ENCODE results near the gene NEK5. TPM values are rescaled to one million over a fixed set of nuclear protein-coding genes. Genes with fewer than 3 reads are reported as not detected.

Gene NEK5
- total and polyA plus RNA-seq, 2 of the 8 experiments (the other 6 are each of a cell fraction or from before 2014, with no cell fraction given): 0.12 to 0.35 TPM

- no peaks in the 10 kb centered on the region; a peak in 1 of 7 replicates for H3K4me1 ChIP-seq (replicated peaks in 1 of 4; ENCODE audit: control insufficient read depth in 3 of 4, insufficient read depth in 4 of 4, low read length in 3 of 4)
- TF ChIP-seq BACH1 (IDR thresholded peaks at IDR 0.05; ENCODE audit: low read length) (no peak), KDM5A (IDR thresholded peaks at IDR 0.05; ENCODE audit: low read length) (no peak), GABPA (IDR thresholded peaks at IDR 0.05; ENCODE audit: borderline replicate concordance, insufficient read depth, low read length) (no peak), JUND (IDR thresholded peaks at IDR 0.05; ENCODE audit: low read length) (no peak), POLR2A (IDR thresholded peaks at IDR 0.05; ENCODE audit: control extremely low read depth in 1 of 2, low read depth in 2 of 2, low read length in 2 of 2) (no peak), SIRT6 (IDR thresholded peaks at IDR 0.05; ENCODE audit: low read length) (no peak), SP4 (IDR thresholded peaks at IDR 0.05; ENCODE audit: low read length) (no peak), KDM1A (IDR thresholded peaks at IDR 0.05; ENCODE audit: borderline replicate concordance, low read length) (no peak), GTF2F1 (IDR thresholded peaks at IDR 0.05; ENCODE audit: borderline replicate concordance, low read depth, low read length) (no peak), SAP30 (IDR thresholded peaks at IDR 0.05; ENCODE audit: insufficient read depth, insufficient replicate concordance, low read length) (no peak), EP300 (IDR thresholded peaks at IDR 0.05; ENCODE audit: borderline replicate concordance in 1 of 2, low read depth in 2 of 2, low read length in 2 of 2) (no peak), ATF2 (IDR thresholded peaks at IDR 0.05; ENCODE audit: low read length) (no peak)
- TF ChIP-seq, protein P1, sequence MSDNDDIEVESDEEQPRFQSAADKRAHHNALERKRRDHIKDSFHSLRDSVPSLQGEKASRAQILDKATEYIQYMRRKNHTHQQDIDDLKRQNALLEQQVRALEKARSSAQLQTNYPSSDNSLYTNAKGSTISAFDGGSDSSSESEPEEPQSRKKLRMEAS (IDR thresholded peaks at IDR 0.05): no peak
Observed at GRCh38 chr13:52048516-52048915, 80.4 kb downstream of the NEK5 start.

More at GRCh38 chr13:52048516-52048915, 80.4 kb downstream of the NEK5 start:
- H3K23ac ChIP-seq (ENCODE audit: insufficient read length): no peak overlapping the region
- no peak overlapping the region for H3K4me3 ChIP-seq (ENCODE audit: extremely low read depth in 1 of 4, insufficient read depth in 2 of 4, low read depth in 3 of 4, low read length in 4 of 4)
- no peaks in the 10 kb centered on the region for H3K79me1 ChIP-seq (ENCODE audit: low read depth, low read length)
- H3K4ac ChIP-seq (replicated peaks; ENCODE audit: insufficient read length, low read depth, low read length): no peak overlapping the region
- H3K4me2 ChIP-seq (ENCODE audit: insufficient read depth in 1 of 2, low read depth in 2 of 2, low read length in 2 of 2): no peak overlapping the region
- H2AFZ ChIP-seq (ENCODE audit: low read length): no peak overlapping the region
- ChIA-PET CTCF (ENCODE audit: partially characterized antibody) (interaction anchor here (1.4 to 1.6 kb wide), 3 partner anchors 9 to 19 kb away, joined by 3 read pairs; no protein-coding TSS in a partner anchor), POLR2A (ENCODE audit: partially characterized antibody) (interaction anchor here (1.1 kb wide), 1 partner anchor 16 kb away, joined by 3 read pairs; no protein-coding TSS in a partner anchor)
- H3K56ac ChIP-seq (replicated peaks; ENCODE audit: insufficient read length, low read depth, low read length): no peak overlapping the region
- no peak overlapping the region for H2BK120ac ChIP-seq (replicated peaks; ENCODE audit: low read depth, low read length)
- no peak overlapping the region for H4K91ac ChIP-seq (replicated peaks; ENCODE audit: insufficient read length, low read length)
- H2BK5ac ChIP-seq (ENCODE audit: low read depth, low read length): no peak overlapping the region
- H4K20me1 ChIP-seq (replicated peaks in 1 of 2; ENCODE audit: control insufficient read depth in 1 of 2, insufficient read depth in 2 of 2, low read length in 2 of 2): no peaks in the 10 kb centered on the region
- H3K14ac ChIP-seq (ENCODE audit: insufficient read length): no peak overlapping the region
- H2BK12ac ChIP-seq (ENCODE audit: low read depth, low read length): no peak overlapping the region
- H2AK5ac ChIP-seq (ENCODE audit: low read depth, low read length): no peak overlapping the region
- no peaks in the 10 kb centered on the region for H3K9me3 ChIP-seq (ENCODE audit: insufficient read depth in 2 of 2, low read depth in 1 of 2, low read length in 1 of 2)
- H2BK15ac ChIP-seq (ENCODE audit: low read length): no peak overlapping the region
- H3K23me2 ChIP-seq (ENCODE audit: low read depth, low read length): no peaks in the 10 kb centered on the region
- H4K5ac ChIP-seq (ENCODE audit: insufficient read length, low read depth, low read length): no peak overlapping the region
- H4K8ac ChIP-seq (ENCODE audit: extremely low read depth, insufficient read depth, low read length): no peak overlapping the region
- no peak overlapping the region for H3K18ac ChIP-seq (ENCODE audit: extremely low read depth, low read length)
- H3K9ac ChIP-seq (replicated peaks in 1 of 4; ENCODE audit: extremely low read depth in 1 of 4, low read depth in 3 of 4, low read length in 3 of 4): no peak overlapping the region
- FAIRE-seq (no peak), DNase-seq (ENCODE audit: low read depth in 1 of 2, low spot score in 2 of 2) (no peak)
- no peaks in the 10 kb centered on the region for H3K79me2 ChIP-seq (ENCODE audit: control insufficient read depth in 1 of 2, insufficient read depth in 2 of 2, low read length in 2 of 2)
- WGBS, 2 experiments (ENCODE audit: extremely low coverage in 1 of 2, insufficient coverage in 1 of 2, insufficient read length in 1 of 2, insufficient replicate concordance in 2 of 2, low coverage in 1 of 2, low lambda C conversion rate in 2 of 2, missing lambda C conversion rate in 1 of 2): 95% methylated on average over 2 of the region's 2 CpGs; no CpG with 5 or more reads in 1 of the 2 experiments
- no peak overlapping the region for H3K27ac ChIP-seq (ENCODE audit: low read depth, low read length)
- H3K36me3 ChIP-seq (ENCODE audit: control insufficient read depth in 2 of 4, insufficient read depth in 4 of 4, low read length in 3 of 4): no peaks in the 10 kb centered on the region
- no peaks in the 10 kb centered on the region for H3K27me3 ChIP-seq (replicated peaks in 1 of 4; ENCODE audit: control insufficient read depth in 3 of 4, extremely low read depth in 1 of 4, insufficient read depth in 3 of 4, low read length in 3 of 4)
- H2BK20ac ChIP-seq (ENCODE audit: low read length): no peak overlapping the region

Measured in H1 (cell line).